ENCODE results near the gene ZDHHC7.

DNA sequence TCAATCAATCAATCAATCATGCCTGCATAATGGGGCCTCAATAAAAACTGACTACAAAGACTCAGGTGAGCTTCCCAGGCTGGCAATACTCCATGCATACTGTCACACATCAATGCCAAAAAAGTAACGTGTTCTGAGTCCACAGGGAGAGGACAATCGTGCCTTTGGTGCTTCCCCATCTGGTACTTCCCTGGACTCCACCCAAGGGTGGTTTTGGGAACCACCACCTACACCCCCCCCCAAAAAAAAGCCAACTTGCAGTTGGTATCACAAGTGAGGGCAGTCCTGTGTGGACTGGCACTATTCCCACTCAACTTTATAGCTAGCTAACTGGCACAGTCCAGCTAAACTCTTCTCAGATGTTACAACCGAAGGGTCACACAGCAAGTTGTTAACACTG, 3.1 kb downstream of the ZDHHC7 start:
- TF ChIP-seq POLR2A (IDR thresholded peaks at IDR 0.05; ENCODE audit: low read length) (no peak), GATA1 (IDR thresholded peaks at IDR 0.05; ENCODE audit: low read depth, low read length) (no peak)

All from erythroblast (primary cell).